SK-N-SH (cell line): ENCODE data around the gene MALL. TPM values are rescaled to one million over a fixed set of nuclear protein-coding genes. Genes with fewer than 3 reads are reported as not detected.

Experiments
- CTCF ChIA-PET: fragments of 300-600, 350-600 bp; formaldehyde crosslinking; extraction: SDS; loops from one replicate; lab custom pipeline; 2021; lab: Yijun Ruan, JAX
- POLR2A ChIA-PET: fragments of 350-600 bp; sonication (Branson Sonifier 250); formaldehyde crosslinking; extraction: SDS; loops from one replicate; lab custom pipeline; 2020; ENCODE audit warnings: antibody characterized with exemption, inconsistent platforms; lab: Yijun Ruan, JAX
- DNase-seq: peaks from one replicate; pipeline ENCODE4 v3.0.0; 2012
- H2AFZ ChIP-seq: fragments of 200-600 bp; sonication (generic); 2 replicates; pipeline ENCODE4 v1.8.1; 2016; ENCODE audit warnings: antibody characterized with exemption, mild to moderate bottlenecking, low read depth
- H3F3A ChIP-seq: fragments of 200-600 bp; sonication (generic); replicated peaks from 2 replicates; pipeline ENCODE3; 2016; ENCODE audit warnings: antibody characterized with exemption, mild to moderate bottlenecking; ENCODE audit not compliant: insufficient read depth
- H3K27ac ChIP-seq, 2 experiments: fragments of 200-500 bp in 1 of 2; fragments of 200-600 bp in 1 of 2; sonication (Bioruptor generic) in 1 of 2; sonication (generic), shearing (Covaris generic) in 1 of 2; 2 replicates each; pipeline versions ENCODE4 v1.5.1 to v1.6.1; 2014 to 2016; ENCODE audit warnings: low read depth in 2 of 2, inconsistent platforms in 1 of 2, low read length in 1 of 2, mild to moderate bottlenecking in 1 of 2, mixed read lengths in 1 of 2
- H3K27me3 ChIP-seq: fragments of 200-600 bp; sonication (generic), shearing (Covaris generic); 2 replicates; pipeline ENCODE4 v1.6.1; 2016; ENCODE audit warnings: mixed run types; ENCODE audit not compliant: insufficient read depth
- H3K36me3 ChIP-seq, 2 experiments: fragments of 200-500 bp in 1 of 2; fragments of 200-600 bp in 1 of 2; sonication (Bioruptor generic) in 1 of 2; sonication (generic) in 1 of 2; replicated peaks in 1 of 2; 2 replicates each; pipeline versions ENCODE3 to v1.5.1; 2014 to 2016; ENCODE audit warnings: low read length in 1 of 2, mild to moderate bottlenecking in 1 of 2; ENCODE audit not compliant: insufficient read depth in 2 of 2, control insufficient read depth in 1 of 2
- H3K4me1 ChIP-seq, 2 experiments: fragments of 200-500 bp in 1 of 2; fragments of 200-600 bp in 1 of 2; sonication (Bioruptor generic) in 1 of 2; sonication (generic), shearing (Covaris generic) in 1 of 2; 2 replicates each; pipeline versions ENCODE4 v1.5.1 to v1.6.1; 2014 to 2016; ENCODE audit warnings: low read depth in 1 of 2, low read length in 1 of 2, mixed run types in 1 of 2; ENCODE audit not compliant: insufficient read depth in 2 of 2, control insufficient read depth in 1 of 2
- H3K4me2 ChIP-seq: fragments of 200-600 bp; sonication (generic), shearing (Covaris generic); 2 replicates; pipeline ENCODE4 v1.6.1; 2017; ENCODE audit warnings: mixed run types
- H3K4me3 ChIP-seq, 2 experiments: fragments of 200-500 bp in 1 of 2; fragments of 200-600 bp in 1 of 2; sonication (Bioruptor generic) in 1 of 2; sonication (generic), shearing (Covaris generic) in 1 of 2; 2 replicates each; pipeline versions ENCODE4 v1.5.1 to v1.8.1; 2014 to 2016; ENCODE audit warnings: low read depth in 2 of 2, inconsistent platforms in 1 of 2, low read length in 1 of 2, mild to moderate bottlenecking in 1 of 2, mixed read lengths in 1 of 2, moderate library complexity in 1 of 2
- H3K79me2 ChIP-seq: fragments of 200-600 bp; sonication (generic); 2 replicates; pipeline ENCODE4 v1.8.1; 2017; ENCODE audit warnings: mild to moderate bottlenecking; ENCODE audit not compliant: insufficient read depth
- H3K9ac ChIP-seq: fragments of 200-600 bp; sonication (generic); 2 replicates; pipeline ENCODE4 v1.6.1; 2017; ENCODE audit warnings: mixed run types
- H3K9me2 ChIP-seq: fragments of 200-600 bp; sonication (generic); 2 replicates; pipeline ENCODE4 v1.6.1; 2017; ENCODE audit warnings: mixed run types
- H3K9me3 ChIP-seq: fragments of 200-600 bp; sonication (generic); 2 replicates; pipeline ENCODE4 v1.6.1; 2017; ENCODE audit warnings: mixed run types, mild to moderate bottlenecking, moderate library complexity
- H4K20me1 ChIP-seq: fragments of 200-600 bp; sonication (generic); 2 replicates; pipeline ENCODE4 v1.6.1; 2017; ENCODE audit warnings: mild to moderate bottlenecking, mixed run types; ENCODE audit not compliant: insufficient read depth
- CHD2 ChIP-seq: fragments of 150-350 bp; IDR thresholded peaks from 2 replicates; pipeline ENCODE4 v1.6.1; 2018; ENCODE audit warnings: low read length; ENCODE audit not compliant: partially characterized antibody
- FOXJ3 ChIP-seq: sonication (generic); formaldehyde crosslinking; IDR thresholded peaks from 2 replicates; pipeline ENCODE4 v1.5.1; 2020; ENCODE audit warnings: mild to moderate bottlenecking, missing genetic modification reagents
- GABPA ChIP-seq: IDR thresholded peaks from 2 replicates; pipeline ENCODE4 v1.4.0; 2012; ENCODE audit warnings: low read depth, mild to moderate bottlenecking
- GATA2 ChIP-seq: sonication (generic); formaldehyde crosslinking; IDR thresholded peaks from 2 replicates; pipeline ENCODE4 v1.5.0; 2020; ENCODE audit warnings: mild to moderate bottlenecking, missing genetic modification reagents
- MAX ChIP-seq: IDR thresholded peaks from 2 replicates; pipeline ENCODE4 v1.4.0; 2012; ENCODE audit warnings: low read depth
- MXI1 ChIP-seq: IDR thresholded peaks from 2 replicates; pipeline ENCODE4 v1.6.1; 2012; ENCODE audit warnings: mild to moderate bottlenecking, low read depth, low read length, improper control_type of control experiment
- NFIC ChIP-seq: IDR thresholded peaks from 2 replicates; pipeline ENCODE4 v1.4.0; 2012; ENCODE audit warnings: borderline replicate concordance
- NRF1 ChIP-seq: IDR thresholded peaks from 2 replicates; pipeline ENCODE4 v1.6.1; 2012; ENCODE audit warnings: low read depth, mild to moderate bottlenecking, low read length
- PBX3 ChIP-seq: IDR thresholded peaks from 2 replicates; pipeline ENCODE4; 2012
- POLR2AphosphoS5 ChIP-seq: IDR thresholded peaks from 2 replicates; pipeline ENCODE4 v1.6.1; 2012; ENCODE audit warnings: low read depth, low read length
- RXRA ChIP-seq: IDR thresholded peaks from 2 replicates; pipeline ENCODE4 v1.4.0; 2012; ENCODE audit warnings: low read depth, mild to moderate bottlenecking, borderline replicate concordance
- SIN3A ChIP-seq: IDR thresholded peaks from 2 replicates; pipeline ENCODE4 v1.6.1; 2012; ENCODE audit warnings: low read depth, mild to moderate bottlenecking, low read length, moderate library complexity, borderline replicate concordance
- TAF1 ChIP-seq: IDR thresholded peaks from 2 replicates; pipeline ENCODE4 v1.6.1; 2012; ENCODE audit warnings: low read depth, mild to moderate bottlenecking, low read length, moderate library complexity, borderline replicate concordance
- USF1 ChIP-seq: IDR thresholded peaks from 2 replicates; pipeline ENCODE4 v1.4.0; 2012; ENCODE audit warnings: low read depth, borderline replicate concordance
- USF2 ChIP-seq: fragments of 150-350 bp; IDR thresholded peaks from 2 replicates; pipeline ENCODE4 v1.6.1; 2017; ENCODE audit warnings: antibody characterized with exemption, low read length, low read depth, borderline replicate concordance
- ZBTB33 ChIP-seq: IDR thresholded peaks from 2 replicates; pipeline ENCODE4 v1.4.0; 2012; ENCODE audit warnings: low read depth, borderline replicate concordance
- WGBS: methylation state at CpG from one replicate; pipeline ENCODE4 v1.1.6; 2017; ENCODE audit warnings: low lambda C conversion rate; 5-methylcytosine and 5-hydroxymethylcytosine counted together
- polyA plus RNA-seq, 3 experiments: library from polyadenylated mRNA; depleted of rRNA; stranded (reverse); fragments of >200 nt; gene quantifications; 2 replicates each; pipeline ENCODE4 v1.2.3, GENCODE V29; 2012

The MALL gene
- polyA plus RNA-seq, 1 of the 3 experiments (the other 2 are of a cell fraction), result 5.2 TPM

- H3F3A ChIP-seq, result peaks cover 31% of the 10 kb centered on the region
- POLR2A ChIA-PET, result no interaction called here
- 97% methylated on average over 2 of the region's 2 CpGs for WGBS
- H3K4me3 ChIP-seq, result no peak overlapping the region
- no peak for DNase-seq
- CTCF ChIA-PET, result interaction anchor here (0.7 to 1.0 kb wide), 2 partner anchors 10 to 1511 kb away, joined by 3 to 4 read pairs; no protein-coding TSS in a partner anchor
- no peak overlapping the region for H3K4me2 ChIP-seq
- H3K79me2 ChIP-seq, result no peaks in the 10 kb centered on the region
- H3K9me2 ChIP-seq, result no peaks in the 10 kb centered on the region
- H3K27ac ChIP-seq, result no peak overlapping the region
- no peaks in the 10 kb centered on the region for H3K27me3 ChIP-seq
- H3K4me1 ChIP-seq, result peaks cover 0 to 8% of the 10 kb centered on the region in 2 experiments; a peak in 2 of 4 replicates
- no peak overlapping the region for H2AFZ ChIP-seq
- H3K9ac ChIP-seq, result no peak overlapping the region
- peaks cover 0 to 10% of the 10 kb centered on the region in 2 experiments for H3K36me3 ChIP-seq
- TF ChIP-seq POLR2AphosphoS5, result no peak
- no peak for TF ChIP-seq RXRA
- no peak for TF ChIP-seq GATA2 (CRISPR knock-in tag)
- no peaks in the 10 kb centered on the region for H3K9me3 ChIP-seq
- H4K20me1 ChIP-seq, result no peaks in the 10 kb centered on the region
These were observed 31.3 kb upstream of the MALL start for GRCh38 chr2:110146945-110147332.

- peaks cover 0 to 10% of the 10 kb centered on the region in 2 experiments for H3K36me3 ChIP-seq
- H4K20me1 ChIP-seq, result no peaks in the 10 kb centered on the region
- no peaks in the 10 kb centered on the region for H3K79me2 ChIP-seq
- no peak overlapping the region for H2AFZ ChIP-seq
- ChIA-PET POLR2A (no interaction called here), CTCF (interaction anchor here (0.7 to 1.0 kb wide), 2 partner anchors 10 to 1510 kb away, joined by 3 to 4 read pairs; no protein-coding TSS in a partner anchor)
- peaks cover 0 to 8% of the 10 kb centered on the region in 2 experiments; a peak in 2 of 4 replicates for H3K4me1 ChIP-seq
- no peak overlapping the region for H3K9ac ChIP-seq
- H3K27ac ChIP-seq, result no peak overlapping the region
- H3K27me3 ChIP-seq, result no peaks in the 10 kb centered on the region
- no peak for DNase-seq
- no peaks in the 10 kb centered on the region for H3K9me2 ChIP-seq
- TF ChIP-seq PBX3 (no peak), MAX (no peak), RXRA (no peak), SIN3A (no peak), ZBTB33 (no peak), MXI1 (no peak), CHD2 (no peak), USF1 (no peak), NRF1 (no peak), NFIC (no peak), FOXJ3 (CRISPR knock-in tag) (no peak), TAF1 (no peak), USF2 (no peak), GABPA (no peak)
- TF ChIP-seq, all 33 proteins: peak for 0
- H3K4me3 ChIP-seq, result no peak overlapping the region
- H3K4me2 ChIP-seq, result no peak overlapping the region
- 81% methylated on average over 2 of the region's 2 CpGs for WGBS
- peaks cover 26% of the 10 kb centered on the region for H3F3A ChIP-seq
- no peaks in the 10 kb centered on the region for H3K9me3 ChIP-seq
These were observed 30.7 kb upstream of the MALL start for GRCh38 chr2:110146183-110146944.
